PC-9 (cell line): Measurements from ENCODE around the gene GAS7. TPM values are rescaled to one million over a fixed set of nuclear protein-coding genes. Genes with fewer than 3 reads are reported as not detected.

Experiments
- BruUV-seq: library from RNA; stranded (reverse); fragments of 400-500 nt; replicated peaks from 2 replicates; lab custom pipeline; 2021; lab: Mats Ljungman, UMichigan
- CTCF ChIA-PET: fragments of 300-600 bp; sonication (Branson Sonifier 250); formaldehyde crosslinking; loops from one replicate; lab custom pipeline; 2022; ENCODE audit warnings: antibody characterized with exemption; lab: Charles Lee
- POLR2A ChIA-PET: fragments of 300-600 bp; sonication (Branson Sonifier 250); formaldehyde crosslinking; loops from one replicate; lab custom pipeline; 2022; ENCODE audit warnings: antibody characterized with exemption; ENCODE audit not compliant: unreplicated experiment; lab: Charles Lee
- DNase-seq, 2 experiments: peaks; one replicate each; pipeline versions ENCODE4 v3.0.0 to v3.0.0-alpha.2; 2015 to 2022; ENCODE audit warnings: mixed read lengths in 1 of 2
- H2AFZ ChIP-seq: fragments of 200-600 bp; sonication (generic); 2 replicates; pipeline ENCODE4 v1.8.1; 2017; ENCODE audit warnings: antibody characterized with exemption
- H3F3A ChIP-seq: fragments of 200-600 bp; sonication (generic); 2 replicates; pipeline ENCODE4 v1.8.1; 2017; ENCODE audit warnings: antibody characterized with exemption, mild to moderate bottlenecking, low read depth; ENCODE audit not compliant: insufficient read depth
- H3K27ac ChIP-seq: fragments of 200-600 bp; sonication (generic); 2 replicates; pipeline ENCODE4 v1.6.1; 2016; ENCODE audit warnings: mixed run types
- H3K27me3 ChIP-seq: fragments of 200-600 bp; sonication (generic); 2 replicates; pipeline ENCODE4 v1.6.1; 2016; ENCODE audit warnings: low read depth, mixed run types; ENCODE audit not compliant: insufficient read depth
- H3K36me3 ChIP-seq: fragments of 200-600 bp; sonication (generic); 2 replicates; pipeline ENCODE4 v1.6.1; 2016; ENCODE audit warnings: low read depth, mixed run types
- H3K4me1 ChIP-seq: fragments of 200-600 bp; sonication (generic); replicated peaks from 2 replicates; pipeline ENCODE4 v1.6.1; 2016; ENCODE audit warnings: mixed run types; ENCODE audit not compliant: insufficient read depth
- H3K4me2 ChIP-seq: fragments of 200-600 bp; sonication (generic); 2 replicates; pipeline ENCODE4 v1.6.1; 2017; ENCODE audit warnings: mixed run types
- H3K4me3 ChIP-seq: fragments of 200-600 bp; sonication (generic); 2 replicates; pipeline ENCODE4 v1.6.1; 2016; ENCODE audit warnings: mixed run types
- H3K79me2 ChIP-seq: fragments of 200-600 bp; sonication (generic); 2 replicates; pipeline ENCODE4 v1.6.1; 2017; ENCODE audit warnings: low read depth, mixed run types
- H3K9me2 ChIP-seq: fragments of 200-600 bp; sonication (generic); 2 replicates; pipeline ENCODE4 v1.8.1; 2017; ENCODE audit warnings: mild to moderate bottlenecking; ENCODE audit not compliant: insufficient read depth
- H3K9me3 ChIP-seq: fragments of 200-600 bp; sonication (generic); 2 replicates; pipeline ENCODE4 v1.8.1; 2016; ENCODE audit warnings: low read depth; ENCODE audit not compliant: insufficient read depth
- H4K20me1 ChIP-seq: fragments of 200-600 bp; sonication (generic); 2 replicates; pipeline ENCODE4 v1.8.1; 2017; ENCODE audit not compliant: insufficient read depth
- EZH2 ChIP-seq: fragments of 200-600 bp; sonication (generic); IDR thresholded peaks from 2 replicates; pipeline ENCODE4 v1.8.0; 2017; ENCODE audit warnings: antibody characterized with exemption, low read depth
- intact Hi-C: fragments of 100-400 bp; cut with micrococcal nuclease; formaldehyde crosslinking; loops from one replicate; pipeline ENCODE4 v1.10.0; 2022; ENCODE audit not compliant: unreplicated experiment
- total RNA-seq: library from RNA; stranded (reverse); gene quantifications from 2 replicates; pipeline ENCODE4 v1.2.3, GENCODE V29; 2021
- TF ChIP-seq, protein P1 (sequence below): fragments of 200-600 bp; sonication (generic); conservative IDR thresholded peaks from 2 replicates; pipeline ENCODE4 v1.6.1; 2017; ENCODE audit warnings: mixed run types, antibody characterized with exemption, mild to moderate bottlenecking, moderate library complexity

Gene GAS7
- total RNA-seq, 1 experiment from 2014 or later = not detected

DNA sequence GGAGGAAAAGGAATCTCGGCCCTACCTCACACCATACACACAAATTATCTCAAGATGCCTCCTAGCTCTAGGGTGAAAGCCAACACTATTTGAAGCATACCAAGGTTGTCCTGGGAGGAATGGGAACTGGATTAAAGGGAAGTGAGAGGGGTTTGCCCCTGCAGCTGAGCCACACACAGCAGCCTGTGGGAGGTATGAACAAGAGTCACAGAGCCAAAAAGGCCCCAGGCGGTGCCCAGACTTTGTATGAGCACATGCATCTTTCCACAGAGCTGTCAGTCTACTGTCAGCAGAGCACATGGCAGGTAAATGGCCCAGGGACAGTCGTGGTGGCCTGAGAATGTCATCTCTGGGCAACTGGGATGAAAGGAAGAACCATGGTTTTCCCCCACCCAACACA lies 262.3 kb downstream of the GAS7 start:
- no TSS peak for BruUV-seq
- no peaks in the 10 kb centered on the region for H3K4me1 ChIP-seq
- POLR2A ChIA-PET = interaction anchor here (0.6 kb wide), 1 partner anchor 367 kb away, joined by 3 read pairs; no protein-coding TSS in a partner anchor

DNA sequence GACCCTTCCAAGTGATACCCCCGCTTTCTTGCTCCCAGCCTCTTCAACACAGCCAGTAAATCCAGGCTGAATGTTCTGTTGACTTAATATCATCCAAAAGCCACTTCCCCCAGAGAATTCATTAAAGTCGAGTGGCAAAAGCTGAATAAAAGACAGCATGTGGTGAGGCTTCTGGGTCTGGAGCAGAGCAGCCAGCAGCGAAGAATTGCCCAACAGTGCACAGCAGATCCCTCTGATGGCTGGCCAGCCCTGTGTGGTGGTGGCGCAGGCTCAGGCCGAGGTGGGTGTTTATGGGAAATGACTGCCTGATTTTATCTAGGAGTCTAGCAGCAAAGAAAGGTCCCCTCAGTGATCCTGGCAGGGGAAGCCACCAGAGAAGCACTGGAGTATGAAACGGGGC lies 263.0 kb downstream of the GAS7 start:
- Histone ChIP-seq H3F3A (no peaks in the 10 kb centered on the region), H4K20me1 (no peaks in the 10 kb centered on the region), H3K36me3 (no peaks in the 10 kb centered on the region), H3K4me2 (no peak overlapping the region), H2AFZ (no peak overlapping the region), H3K27me3 (peaks cover 62% of the 10 kb centered on the region), H3K4me3 (no peak overlapping the region), H3K9me2 (no peaks in the 10 kb centered on the region), H3K4me1 (no peaks in the 10 kb centered on the region), H3K9me3 (no peaks in the 10 kb centered on the region), H3K79me2 (no peaks in the 10 kb centered on the region), H3K27ac (no peak overlapping the region)
- DNase-seq = no peak
- POLR2A ChIA-PET = no interaction called here
- CTCF ChIA-PET = no interaction called here
- no TSS peak for BruUV-seq
- intact Hi-C loops = no loop called here
- TF ChIP-seq, protein P1, sequence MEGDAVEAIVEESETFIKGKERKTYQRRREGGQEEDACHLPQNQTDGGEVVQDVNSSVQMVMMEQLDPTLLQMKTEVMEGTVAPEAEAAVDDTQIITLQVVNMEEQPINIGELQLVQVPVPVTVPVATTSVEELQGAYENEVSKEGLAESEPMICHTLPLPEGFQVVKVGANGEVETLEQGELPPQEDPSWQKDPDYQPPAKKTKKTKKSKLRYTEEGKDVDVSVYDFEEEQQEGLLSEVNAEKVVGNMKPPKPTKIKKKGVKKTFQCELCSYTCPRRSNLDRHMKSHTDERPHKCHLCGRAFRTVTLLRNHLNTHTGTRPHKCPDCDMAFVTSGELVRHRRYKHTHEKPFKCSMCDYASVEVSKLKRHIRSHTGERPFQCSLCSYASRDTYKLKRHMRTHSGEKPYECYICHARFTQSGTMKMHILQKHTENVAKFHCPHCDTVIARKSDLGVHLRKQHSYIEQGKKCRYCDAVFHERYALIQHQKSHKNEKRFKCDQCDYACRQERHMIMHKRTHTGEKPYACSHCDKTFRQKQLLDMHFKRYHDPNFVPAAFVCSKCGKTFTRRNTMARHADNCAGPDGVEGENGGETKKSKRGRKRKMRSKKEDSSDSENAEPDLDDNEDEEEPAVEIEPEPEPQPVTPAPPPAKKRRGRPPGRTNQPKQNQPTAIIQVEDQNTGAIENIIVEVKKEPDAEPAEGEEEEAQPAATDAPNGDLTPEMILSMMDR = no peak
- no peak for TF ChIP-seq EZH2

More for the DNA sequence above, 262.3 kb downstream of the GAS7 start:
- Histone ChIP-seq H3K4me3 (no peak overlapping the region), H3F3A (no peaks in the 10 kb centered on the region), H4K20me1 (no peaks in the 10 kb centered on the region), H3K27me3 (peaks cover 62% of the 10 kb centered on the region), H3K9me2 (no peaks in the 10 kb centered on the region), H3K9me3 (no peaks in the 10 kb centered on the region), H2AFZ (no peak overlapping the region), H3K4me2 (no peak overlapping the region), H3K27ac (no peak overlapping the region), H3K79me2 (no peaks in the 10 kb centered on the region), H3K36me3 (no peaks in the 10 kb centered on the region)
- CTCF ChIA-PET = no interaction called here
- TF ChIP-seq EZH2 = no peak
- TF ChIP-seq, protein P1 = no peak
- intact Hi-C loops = no loop called here
- DNase-seq = no peak

DNA sequence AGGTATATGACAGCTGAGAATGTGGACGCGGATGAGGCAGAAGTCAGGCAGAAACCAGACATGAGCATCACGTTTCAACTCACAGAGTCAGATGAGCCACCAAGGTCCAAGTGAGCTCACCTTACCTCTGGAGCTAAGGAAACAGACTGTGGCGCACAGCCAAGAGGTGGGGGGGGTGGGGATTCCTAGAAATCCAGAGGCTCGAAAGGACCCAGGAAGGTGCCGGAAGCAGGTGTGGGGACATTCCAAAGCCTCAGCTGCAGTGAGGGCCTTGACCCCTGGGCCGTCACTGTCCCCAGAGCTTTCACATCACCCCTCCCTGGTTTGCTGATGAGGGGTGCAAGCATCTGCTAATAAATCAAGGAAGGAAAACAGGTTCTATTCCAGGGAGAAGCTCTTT lies 264.1 kb downstream of the GAS7 start:
- TF ChIP-seq, protein P1 = no peak
- no peak for TF ChIP-seq EZH2
- Histone ChIP-seq H3K9me3 (no peaks in the 10 kb centered on the region), H3F3A (no peaks in the 10 kb centered on the region), H3K36me3 (no peaks in the 10 kb centered on the region), H3K4me1 (no peaks in the 10 kb centered on the region), H3K27me3 (peaks cover 66% of the 10 kb centered on the region), H3K79me2 (no peaks in the 10 kb centered on the region), H3K27ac (no peak overlapping the region), H3K4me2 (no peak overlapping the region), H3K9me2 (no peaks in the 10 kb centered on the region), H2AFZ (no peak overlapping the region), H3K4me3 (no peak overlapping the region), H4K20me1 (no peaks in the 10 kb centered on the region)
- BruUV-seq = no TSS peak
- intact Hi-C loops = no loop called here
- CTCF ChIA-PET = interaction anchor here (0.5 to 0.6 kb wide), 3 partner anchors 9 to 357 kb away, joined by 3 to 7 read pairs (median 4); no protein-coding TSS in a partner anchor
- no peak for DNase-seq
- POLR2A ChIA-PET = no interaction called here
